Keratinocyte (primary cell): Measurements from ENCODE around the gene LRRN2. TPM values are rescaled to one million over a fixed set of nuclear protein-coding genes. Genes with fewer than 3 reads are reported as not detected.

ENCODE experiments used
- DNase-seq: peaks from one replicate; pipeline ENCODE4 v3.0.0-alpha.2; 2011; ENCODE audit warnings: low read depth, missing footprints, low spot score
- FAIRE-seq: peaks from 2 replicates; lab custom pipeline; 2011; peaks lifted over from hg19 to GRCh38; lab: Jason Lieb, UNC
- H2AFZ ChIP-seq: 2 replicates; pipeline ENCODE4 v1.6.0; 2012; ENCODE audit warnings: low read length, control low read depth, inconsistent platforms; ENCODE audit not compliant: control insufficient read depth
- H3K27ac ChIP-seq: 2 replicates; pipeline ENCODE4 v1.5.1; 2011; ENCODE audit warnings: low read length; ENCODE audit not compliant: control insufficient read depth, insufficient read depth
- H3K27me3 ChIP-seq: 3 replicates; pipeline ENCODE4 v1.6.0; 2011; ENCODE audit warnings: low read length; ENCODE audit not compliant: control insufficient read depth, insufficient read depth; ENCODE audit errors: extremely low read depth
- H3K36me3 ChIP-seq, 2 experiments: 2 replicates in 1 of 2; 3 replicates in 1 of 2; pipeline ENCODE4 v1.5.1; 2011; ENCODE audit warnings: low read length in 2 of 2, mild to moderate bottlenecking in 1 of 2; ENCODE audit not compliant: control insufficient read depth in 2 of 2, insufficient read depth in 2 of 2; ENCODE audit errors: extremely low read depth in 1 of 2
- H3K4me1 ChIP-seq: 3 replicates; pipeline ENCODE4 v1.5.1; 2011; ENCODE audit warnings: low read length; ENCODE audit not compliant: control insufficient read depth, insufficient read depth; ENCODE audit errors: extremely low read depth
- H3K4me2 ChIP-seq: 3 replicates; pipeline ENCODE4 v1.6.0; 2011; ENCODE audit warnings: low read depth, low read length; ENCODE audit not compliant: control insufficient read depth, insufficient read depth; ENCODE audit errors: extremely low read depth
- H3K4me3 ChIP-seq, 3 experiments: fragments of 200-600 bp in 1 of 3; sonication (generic) in 1 of 3; 2 replicates in 2 of 3; 3 replicates in 1 of 3; pipeline ENCODE4 v1.5.1; 2011 to 2016; ENCODE audit warnings: low read length in 3 of 3, mild to moderate bottlenecking in 3 of 3, control low read depth in 2 of 3, inconsistent platforms in 1 of 3, low read depth in 1 of 3, mixed read lengths in 1 of 3, mixed run types in 1 of 3, moderate library complexity in 1 of 3; ENCODE audit not compliant: control insufficient read depth in 2 of 3, insufficient read depth in 2 of 3; ENCODE audit errors: extremely low read depth in 1 of 3
- H3K79me2 ChIP-seq: 2 replicates; pipeline ENCODE4 v1.6.0; 2012; ENCODE audit warnings: low read length; ENCODE audit not compliant: control insufficient read depth, insufficient read depth
- H3K9ac ChIP-seq: 3 replicates; pipeline ENCODE4 v1.6.0; 2011; ENCODE audit warnings: low read length; ENCODE audit not compliant: control insufficient read depth, insufficient read depth; ENCODE audit errors: extremely low read depth
- H3K9me1 ChIP-seq: 3 replicates; pipeline ENCODE4 v1.6.0; 2011; ENCODE audit warnings: low read length; ENCODE audit not compliant: control insufficient read depth, insufficient read depth; ENCODE audit errors: extremely low read depth
- H3K9me3 ChIP-seq: 2 replicates; pipeline ENCODE4 v1.5.1; 2012; ENCODE audit warnings: low read depth, low read length; ENCODE audit not compliant: control insufficient read depth
- H4K20me1 ChIP-seq: 3 replicates; pipeline ENCODE4 v1.6.0; 2011; ENCODE audit warnings: low read length; ENCODE audit not compliant: control insufficient read depth, insufficient read depth; ENCODE audit errors: extremely low read depth
- EZH2 ChIP-seq: IDR thresholded peaks from one replicate; pipeline ENCODE4 v1.6.1; 2012; ENCODE audit warnings: inconsistent platforms, mild to moderate bottlenecking, low read length, moderate library complexity
- dilution Hi-C: fragments of 300-500 bp; cut with MboI; formaldehyde crosslinking; loops from one replicate; pipeline ENCODE4 v1.7.0; 2020; ENCODE audit warnings: low sequenced_read_pairs; ENCODE audit not compliant: extremely low pct_ligation_motif_present
- polyA plus RNA-seq, 5 experiments: library from polyadenylated mRNA; depleted of rRNA in 3 of 5; stranded (reverse) in 3 of 5; stranded (forward) in 1 of 5; unstranded in 1 of 5; fragments of >200 nt; gene quantifications; 1 replicate in 1 of 5; 2 replicates in 3 of 5; 3 replicates in 1 of 5; pipeline versions ENCODE4 v1.2.1 to v1.2.3, GENCODE V29; 2011 to 2012; ENCODE audit warnings: missing spikeins in 2 of 5, low read depth in 1 of 5, low replicate concordance in 1 of 5
- TF ChIP-seq, protein P1 (sequence below), 3 experiments: IDR thresholded peaks in 1 of 3; conservative IDR thresholded peaks in 1 of 3; optimal IDR thresholded peaks in 1 of 3; 2 replicates in 2 of 3; 3 replicates in 1 of 3; pipeline versions ENCODE3 to v1.5.1; 2011; ENCODE audit warnings: low read length in 3 of 3, mild to moderate bottlenecking in 3 of 3, moderate library complexity in 2 of 3, control low read depth in 1 of 3, inconsistent platforms in 1 of 3; ENCODE audit not compliant: insufficient read depth in 2 of 3; ENCODE audit errors: extremely low read depth in 1 of 3

LRRN2 gene
- polyA plus RNA-seq, 1 donor (not counting 4 experiments of a cell fraction or from before 2014, with no cell fraction given), result not detected

GRCh38 chr1:204716660-204717059 is 31.1 kb upstream of the LRRN2 start:
- no peaks in the 10 kb centered on the region for H3K79me2 ChIP-seq
- peaks cover 10% of the 10 kb centered on the region for H3K27me3 ChIP-seq
- no peak overlapping the region for H3K27ac ChIP-seq
- H4K20me1 ChIP-seq, result no peaks in the 10 kb centered on the region
- no peak for FAIRE-seq
- DNase-seq, result no peak
- H3K4me2 ChIP-seq, result no peak overlapping the region
- H3K36me3 ChIP-seq, result no peaks in the 10 kb centered on the region
- TF ChIP-seq EZH2, result no peak
- TF ChIP-seq, protein P1, sequence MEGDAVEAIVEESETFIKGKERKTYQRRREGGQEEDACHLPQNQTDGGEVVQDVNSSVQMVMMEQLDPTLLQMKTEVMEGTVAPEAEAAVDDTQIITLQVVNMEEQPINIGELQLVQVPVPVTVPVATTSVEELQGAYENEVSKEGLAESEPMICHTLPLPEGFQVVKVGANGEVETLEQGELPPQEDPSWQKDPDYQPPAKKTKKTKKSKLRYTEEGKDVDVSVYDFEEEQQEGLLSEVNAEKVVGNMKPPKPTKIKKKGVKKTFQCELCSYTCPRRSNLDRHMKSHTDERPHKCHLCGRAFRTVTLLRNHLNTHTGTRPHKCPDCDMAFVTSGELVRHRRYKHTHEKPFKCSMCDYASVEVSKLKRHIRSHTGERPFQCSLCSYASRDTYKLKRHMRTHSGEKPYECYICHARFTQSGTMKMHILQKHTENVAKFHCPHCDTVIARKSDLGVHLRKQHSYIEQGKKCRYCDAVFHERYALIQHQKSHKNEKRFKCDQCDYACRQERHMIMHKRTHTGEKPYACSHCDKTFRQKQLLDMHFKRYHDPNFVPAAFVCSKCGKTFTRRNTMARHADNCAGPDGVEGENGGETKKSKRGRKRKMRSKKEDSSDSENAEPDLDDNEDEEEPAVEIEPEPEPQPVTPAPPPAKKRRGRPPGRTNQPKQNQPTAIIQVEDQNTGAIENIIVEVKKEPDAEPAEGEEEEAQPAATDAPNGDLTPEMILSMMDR (optimal IDR thresholded peaks at IDR 0.05 in 1 of 3, IDR thresholded peaks at IDR 0.05 in 1 of 3, conservative IDR thresholded peaks at IDR 0.05 in 1 of 3; ENCODE audit: extremely low read depth in 1 of 3, insufficient read depth in 2 of 3, low read length in 3 of 3), result no peak
- H3K9me3 ChIP-seq, result no peaks in the 10 kb centered on the region
- no peaks in the 10 kb centered on the region for H3K9me1 ChIP-seq
- no peak overlapping the region for H3K4me3 ChIP-seq
- H3K9ac ChIP-seq, result no peak overlapping the region
- H3K4me1 ChIP-seq, result peaks cover 3% of the 10 kb centered on the region
- H2AFZ ChIP-seq, result no peak overlapping the region
- dilution Hi-C loops, result no loop called here

GRCh38 chr1:204714861-204715511 is 29.4 kb upstream of the LRRN2 start:
- H3K4me3 ChIP-seq, result no peak overlapping the region
- H4K20me1 ChIP-seq, result no peaks in the 10 kb centered on the region
- TF ChIP-seq, protein P1 (optimal IDR thresholded peaks at IDR 0.05 in 1 of 3, IDR thresholded peaks at IDR 0.05 in 1 of 3, conservative IDR thresholded peaks at IDR 0.05 in 1 of 3; ENCODE audit: extremely low read depth in 1 of 3, insufficient read depth in 2 of 3, low read length in 3 of 3), result peak in 1 of 3 experiments; percentile 52
- TF ChIP-seq EZH2, result no peak
- peaks cover 11% of the 10 kb centered on the region for H3K27me3 ChIP-seq
- dilution Hi-C loops, result no loop called here
- no peak for FAIRE-seq
- no peaks in the 10 kb centered on the region for H3K9me3 ChIP-seq
- no peaks in the 10 kb centered on the region for H3K36me3 ChIP-seq
- H3K9ac ChIP-seq, result no peak overlapping the region
- H3K4me1 ChIP-seq, result peaks cover 3% of the 10 kb centered on the region
- H3K9me1 ChIP-seq, result no peaks in the 10 kb centered on the region
- H2AFZ ChIP-seq, result no peak overlapping the region
- H3K27ac ChIP-seq, result no peak overlapping the region
- no peak overlapping the region for H3K4me2 ChIP-seq
- no peaks in the 10 kb centered on the region for H3K79me2 ChIP-seq
- DNase-seq, result no peak
